ENCODE measurements around the gene ATG4C.
"Not testable (repeated sequence)": the region's sequence is repeated elsewhere in the genome, so short reads cannot be mapped to it uniquely, and the experiment has no call there.

The ATG4C gene

DNA sequence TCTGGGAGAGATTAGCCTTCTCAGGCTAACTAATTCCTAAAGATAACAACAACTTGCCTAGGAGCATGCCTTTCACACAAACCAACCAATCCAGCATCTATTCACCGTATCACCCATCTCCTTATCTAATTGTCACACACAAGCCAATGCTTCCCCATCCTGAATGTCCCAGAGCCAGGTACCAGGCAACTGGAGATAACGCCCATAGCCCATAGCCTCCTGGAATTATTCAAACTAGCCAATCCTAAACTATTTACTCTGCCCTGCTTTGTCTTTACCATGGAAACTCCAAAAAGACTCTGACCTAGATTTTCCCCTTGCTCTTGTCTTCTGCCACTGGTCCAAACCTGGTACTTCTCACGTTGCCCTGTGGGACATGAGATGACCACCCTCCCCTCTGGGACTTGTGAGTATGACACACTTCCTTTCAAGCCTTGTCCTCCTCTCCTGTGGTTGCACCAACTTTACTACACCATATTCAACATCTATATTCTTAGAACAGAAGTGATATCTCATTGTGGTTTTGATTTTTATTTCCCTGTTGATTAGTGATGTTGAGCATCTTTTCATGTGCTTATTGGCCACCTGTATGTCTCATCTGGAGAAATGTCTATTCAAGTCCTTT lies 8.8 kb upstream of the ATG4C start:
- no peak for DNase-seq (ENCODE audit: extremely low read depth in 1 of 2, low read depth in 1 of 2)

GRCh38 chr1:62778208-62778607 lies 5.7 kb upstream of the ATG4C start:
- DNase-seq (ENCODE audit: extremely low read depth in 1 of 2, low read depth in 1 of 2) = no peak

- no peak for DNase-seq (ENCODE audit: extremely low read depth in 1 of 2, low read depth in 1 of 2)
Observed at GRCh38 chr1:62781841-62782543, 1.9 kb upstream of the ATG4C start.

GRCh38 chr1:62782544-62783212 lies 1.3 kb upstream of the ATG4C start:
- DNase-seq (ENCODE audit: extremely low read depth in 1 of 2, low read depth in 1 of 2) = not testable (repeated sequence)

DNA sequence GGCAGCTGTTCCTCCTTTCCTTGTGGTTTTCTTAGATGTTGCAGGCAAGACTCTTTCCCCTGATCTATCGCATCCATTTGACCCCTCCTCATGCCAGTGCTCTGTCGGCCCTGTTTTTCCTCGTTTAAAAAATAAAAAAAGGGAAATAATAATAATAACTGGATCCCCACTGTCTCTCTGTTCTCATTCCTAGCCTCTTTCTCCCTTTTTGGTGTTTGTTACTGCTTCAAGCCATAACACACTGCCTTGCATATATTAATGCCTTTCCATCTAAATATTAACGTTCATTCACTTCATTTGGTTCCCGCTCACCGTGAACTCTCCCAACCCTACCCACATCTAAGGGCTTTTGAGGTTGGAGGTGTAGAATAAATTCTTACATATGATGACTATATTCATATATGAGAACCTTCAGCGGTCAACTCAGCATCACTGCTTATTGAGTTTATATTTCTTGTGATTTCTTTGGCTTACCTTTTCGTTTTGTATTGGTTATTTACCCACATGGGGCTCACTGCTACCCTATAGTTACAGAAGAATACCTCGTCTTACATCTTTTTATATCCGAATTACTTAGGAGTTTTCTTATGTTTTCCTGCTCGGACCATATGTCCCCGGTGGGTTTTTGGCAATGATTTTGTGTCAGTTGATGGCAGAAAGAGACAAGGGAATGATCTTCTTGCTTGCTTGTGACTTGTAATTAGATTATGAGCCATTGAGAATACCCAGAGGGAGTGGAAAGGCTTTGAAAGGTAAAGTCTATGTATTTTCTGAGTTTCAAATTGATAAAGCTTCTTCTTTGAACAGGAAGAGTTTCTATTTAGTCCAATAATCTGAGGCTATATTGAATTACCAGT lies 805 bp downstream of the ATG4C start:
- DNase-seq (ENCODE audit: extremely low read depth in 1 of 2, low read depth in 1 of 2) = no peak

DNA sequence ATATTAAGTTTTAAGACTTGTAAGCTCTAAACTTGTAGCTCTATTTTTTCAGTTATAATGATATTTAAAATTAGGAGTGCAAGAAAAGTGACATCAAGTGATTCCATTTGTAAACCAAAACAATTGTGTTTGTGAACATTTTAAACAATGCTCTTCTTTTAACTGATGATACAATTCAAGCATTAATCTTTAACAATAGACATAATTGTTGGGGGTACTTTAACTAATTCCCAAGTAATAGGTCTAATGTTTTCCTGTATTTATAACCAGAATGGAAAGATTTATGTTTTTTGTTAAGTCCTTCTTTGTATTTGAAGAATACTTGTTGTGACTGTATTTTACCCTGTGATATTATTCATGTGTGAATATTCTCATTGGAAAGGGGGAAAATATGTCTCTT lies 6.8 kb downstream of the ATG4C start:
- no peak for DNase-seq (ENCODE audit: extremely low read depth in 1 of 2, low read depth in 1 of 2)

- no peak for DNase-seq (ENCODE audit: extremely low read depth in 1 of 2, low read depth in 1 of 2)
Observed at GRCh38 chr1:62794053-62794452, 10.1 kb downstream of the ATG4C start.

GRCh38 chr1:62796221-62796620 lies 12.3 kb downstream of the ATG4C start:
- DNase-seq (ENCODE audit: extremely low read depth in 1 of 2, low read depth in 1 of 2) = no peak

- no peak for DNase-seq (ENCODE audit: extremely low read depth in 1 of 2, low read depth in 1 of 2)
Observed at GRCh38 chr1:62799688-62800087, 15.8 kb downstream of the ATG4C start.

- DNase-seq (ENCODE audit: extremely low read depth in 1 of 2, low read depth in 1 of 2) = no peak
Observed at GRCh38 chr1:62800281-62800680, 16.3 kb downstream of the ATG4C start.

DNA sequence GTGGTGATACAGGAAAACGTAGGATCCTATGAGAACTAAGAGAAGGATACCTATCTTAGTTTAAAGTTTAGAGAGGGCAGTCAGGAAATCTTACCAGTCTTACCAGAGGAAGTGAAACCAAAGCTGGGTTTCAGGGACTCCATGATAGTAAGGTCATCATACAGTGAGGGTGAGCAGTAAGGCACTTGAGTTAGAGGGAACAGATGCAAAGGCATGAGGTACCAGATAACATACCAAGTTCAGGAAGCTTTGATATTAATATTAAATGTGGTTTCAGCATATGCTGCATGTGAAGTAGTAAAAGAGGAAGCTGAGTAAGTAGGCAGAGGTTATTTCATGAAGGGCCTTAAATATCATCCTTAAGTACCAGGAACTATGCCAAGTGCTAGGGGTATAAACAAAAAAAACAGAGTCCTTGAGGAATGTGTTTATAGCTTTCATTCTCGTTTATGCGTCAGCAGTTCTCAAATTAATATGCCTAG lies 16.9 kb downstream of the ATG4C start:
- no peak for DNase-seq (ENCODE audit: extremely low read depth in 1 of 2, low read depth in 1 of 2)

DNA sequence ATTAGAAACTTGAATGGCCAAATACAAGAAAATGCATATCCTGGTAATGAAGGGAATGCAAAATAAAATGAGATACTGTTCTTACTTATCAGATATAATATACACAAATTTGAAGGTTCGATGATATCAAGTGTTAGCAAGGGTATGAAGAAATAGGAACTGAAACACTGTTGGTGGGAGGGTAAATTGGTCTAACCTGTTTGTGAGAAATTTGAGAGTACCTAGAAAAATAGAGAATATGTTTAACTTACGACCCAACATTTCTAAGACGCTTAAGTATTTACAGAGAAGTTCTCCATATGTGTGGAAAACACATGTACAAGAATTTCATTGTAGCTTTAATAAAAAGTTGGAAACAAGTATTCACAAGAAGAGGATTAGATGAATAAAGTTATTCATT lies 25.9 kb downstream of the ATG4C start:
- DNase-seq (ENCODE audit: extremely low read depth in 1 of 2, low read depth in 1 of 2) = no peak

- DNase-seq (ENCODE audit: extremely low read depth in 1 of 2, low read depth in 1 of 2) = no peak
Observed at GRCh38 chr1:62810420-62811274, 26.7 kb downstream of the ATG4C start.

- DNase-seq (ENCODE audit: extremely low read depth in 1 of 2, low read depth in 1 of 2) = no peak
Observed at GRCh38 chr1:62823556-62823955, 39.6 kb downstream of the ATG4C start.

GRCh38 chr1:62826901-62827300 lies 43.0 kb downstream of the ATG4C start:
- DNase-seq (ENCODE audit: extremely low read depth in 1 of 2, low read depth in 1 of 2) = no peak

- DNase-seq (ENCODE audit: extremely low read depth in 1 of 2, low read depth in 1 of 2) = not testable (repeated sequence)
Observed at GRCh38 chr1:62827786-62828185, 43.9 kb downstream of the ATG4C start.

DNA sequence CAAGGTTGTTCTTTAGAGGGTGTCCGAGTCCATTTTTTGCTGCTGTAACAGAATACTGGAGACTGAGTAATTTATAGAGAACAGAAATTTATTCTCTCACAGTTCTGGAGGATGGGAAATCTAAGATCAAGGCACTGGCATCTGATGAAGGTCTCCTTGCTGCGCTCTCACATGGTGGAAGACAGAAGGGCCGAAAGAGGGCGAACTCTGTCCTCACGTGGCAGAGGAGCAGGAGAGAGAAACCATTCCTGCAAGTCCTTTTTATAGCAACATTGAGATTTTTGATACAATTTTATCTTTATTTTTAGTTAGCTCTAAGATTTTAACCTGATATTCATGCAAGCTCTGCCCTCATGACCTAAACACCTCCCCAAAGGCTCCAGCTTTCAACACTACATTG lies 48.3 kb downstream of the ATG4C start:
- no peak for DNase-seq (ENCODE audit: extremely low read depth in 1 of 2, low read depth in 1 of 2)

GRCh38 chr1:62833529-62833928 lies 49.6 kb downstream of the ATG4C start:
- no peak for DNase-seq (ENCODE audit: extremely low read depth in 1 of 2, low read depth in 1 of 2)

- DNase-seq (ENCODE audit: extremely low read depth in 1 of 2, low read depth in 1 of 2) = no peak
Observed at GRCh38 chr1:62834400-62834961, 50.5 kb downstream of the ATG4C start.

All from activated CD8-positive, alpha-beta memory T cell treated with anti-CD3 and anti-CD28 coated beads for 1 hour (primary cell).